Raji (cell line): Measurements from ENCODE around the gene ODAD4.
A peak's percentile ranks its signal among the peaks of the same experiment; 100 is the strongest.

Experiments used
- POLR2A ChIP-seq: IDR thresholded peaks from 2 replicates; pipeline ENCODE4 v1.6.1; 2011; ENCODE audit warnings: low read depth, low read length, control low read depth; ENCODE audit not compliant: insufficient read depth

The ODAD4 gene, protein sequence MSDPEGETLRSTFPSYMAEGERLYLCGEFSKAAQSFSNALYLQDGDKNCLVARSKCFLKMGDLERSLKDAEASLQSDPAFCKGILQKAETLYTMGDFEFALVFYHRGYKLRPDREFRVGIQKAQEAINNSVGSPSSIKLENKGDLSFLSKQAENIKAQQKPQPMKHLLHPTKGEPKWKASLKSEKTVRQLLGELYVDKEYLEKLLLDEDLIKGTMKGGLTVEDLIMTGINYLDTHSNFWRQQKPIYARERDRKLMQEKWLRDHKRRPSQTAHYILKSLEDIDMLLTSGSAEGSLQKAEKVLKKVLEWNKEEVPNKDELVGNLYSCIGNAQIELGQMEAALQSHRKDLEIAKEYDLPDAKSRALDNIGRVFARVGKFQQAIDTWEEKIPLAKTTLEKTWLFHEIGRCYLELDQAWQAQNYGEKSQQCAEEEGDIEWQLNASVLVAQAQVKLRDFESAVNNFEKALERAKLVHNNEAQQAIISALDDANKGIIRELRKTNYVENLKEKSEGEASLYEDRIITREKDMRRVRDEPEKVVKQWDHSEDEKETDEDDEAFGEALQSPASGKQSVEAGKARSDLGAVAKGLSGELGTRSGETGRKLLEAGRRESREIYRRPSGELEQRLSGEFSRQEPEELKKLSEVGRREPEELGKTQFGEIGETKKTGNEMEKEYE

DNA sequence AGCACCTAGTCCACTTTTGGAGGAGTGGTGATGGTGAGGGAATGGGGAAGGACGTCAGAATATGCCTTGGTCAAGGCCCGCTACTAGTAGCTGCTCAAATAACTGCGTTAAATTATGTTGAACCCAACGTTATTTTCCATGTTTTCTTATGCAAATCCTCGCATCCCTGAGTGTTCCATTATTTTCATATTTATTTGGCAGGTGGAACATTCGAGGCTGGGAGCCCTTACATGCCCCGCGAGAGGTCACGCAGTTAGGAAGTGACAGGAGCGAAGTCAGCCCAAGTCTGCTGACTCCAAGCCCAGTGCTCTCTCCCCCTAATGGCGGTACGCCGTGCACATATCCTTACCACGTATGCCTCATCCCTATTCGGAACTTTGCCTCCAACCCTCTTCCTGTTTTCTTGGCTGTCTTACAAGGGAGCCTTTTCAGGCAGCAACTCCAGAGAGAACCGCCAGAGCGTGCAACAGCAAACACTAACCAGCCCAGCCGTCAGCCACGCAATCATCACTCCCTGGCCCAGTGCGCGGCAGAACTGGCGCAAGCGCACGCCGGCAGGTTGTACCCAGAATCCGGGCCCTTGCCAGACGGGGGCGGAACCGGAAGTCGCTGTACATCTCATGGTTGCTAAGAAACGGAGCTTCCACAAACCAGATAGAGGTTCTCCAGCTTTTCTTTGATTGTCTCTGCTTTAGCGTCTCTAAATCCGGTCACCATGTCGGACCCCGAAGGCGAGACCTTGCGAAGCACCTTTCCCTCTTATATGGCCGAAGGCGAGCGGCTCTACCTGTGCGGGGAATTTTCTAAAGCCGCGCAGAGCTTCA lies at the start of gene ODAD4:
ODAD4 (plus strand) TSS at position 609 of the 824 bp plus-strand sequence; CDS start at position 716, 107 bp downstream.
- peak; percentile 99 for TF ChIP-seq POLR2A

DNA sequence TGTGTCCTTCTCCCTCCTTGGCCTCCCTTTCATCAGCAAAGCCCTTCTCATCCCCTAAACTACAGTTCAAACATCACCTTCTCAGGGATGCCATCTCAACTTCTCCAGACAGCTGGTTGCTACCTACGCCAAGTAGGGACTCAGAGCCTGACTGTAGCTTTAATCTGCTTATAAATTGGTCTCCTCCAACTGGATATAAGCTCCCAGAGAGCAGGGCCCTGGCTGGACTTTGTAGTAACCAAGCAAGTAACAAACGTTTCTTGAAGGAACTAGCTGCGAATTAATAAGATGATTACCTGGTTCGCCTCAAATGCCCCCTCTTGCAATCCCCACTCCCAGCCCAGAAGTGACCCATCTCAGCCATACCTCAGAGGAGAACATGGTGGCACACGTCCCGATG lies 47.7 kb upstream of the ODAD4 start:
- TF ChIP-seq POLR2A, result no peak

DNA sequence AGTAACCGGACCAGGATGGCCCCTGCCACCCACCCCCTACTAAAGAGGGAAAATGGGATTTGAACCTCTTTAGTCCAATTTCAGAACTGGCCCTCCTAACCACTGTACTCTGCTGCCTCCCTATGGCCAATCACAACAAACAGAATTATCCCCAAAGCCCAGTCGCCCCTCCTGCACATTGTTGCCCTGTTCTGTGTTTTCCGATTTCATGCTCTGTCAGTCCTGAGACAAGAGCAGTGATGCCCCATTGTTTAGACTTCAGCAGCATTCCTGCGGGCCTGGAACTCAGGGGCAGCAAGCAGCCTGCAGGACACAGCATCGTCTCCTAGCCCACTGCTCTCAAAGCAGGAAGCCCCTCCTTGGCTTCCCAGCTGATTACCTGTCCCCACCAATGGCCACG lies 44.7 kb upstream of the ODAD4 start:
- no peak for TF ChIP-seq POLR2A

DNA sequence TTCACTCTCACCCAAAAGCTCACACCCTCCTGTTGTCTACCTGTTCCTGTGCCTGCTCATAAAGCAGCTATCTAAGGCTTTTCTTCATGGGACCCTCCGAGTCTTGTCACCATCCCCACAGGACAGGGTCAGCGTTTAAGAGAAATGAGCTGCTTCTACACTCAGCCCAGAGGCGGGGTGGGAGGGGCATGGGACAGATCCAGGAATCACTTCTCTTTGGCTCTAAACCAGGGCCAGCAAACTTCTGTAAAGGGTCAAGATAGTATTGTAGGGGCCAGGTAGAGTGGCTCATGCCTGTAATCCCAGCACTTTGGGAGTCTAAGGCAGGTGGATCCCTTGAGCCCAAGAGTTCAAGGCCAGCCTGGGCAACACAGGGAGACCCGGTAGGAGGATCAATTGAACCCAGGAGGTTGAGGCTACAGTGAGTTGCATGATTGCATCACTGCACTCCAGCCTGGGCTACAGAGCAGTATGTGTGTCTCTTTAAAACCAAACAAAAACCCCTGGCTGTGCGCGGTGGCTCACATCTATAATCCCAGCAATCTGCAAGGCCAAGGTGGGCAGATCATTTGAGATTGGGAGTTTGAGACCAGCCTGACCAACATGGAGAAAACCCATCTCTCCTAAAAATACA lies 42.0 kb upstream of the ODAD4 start:
- TF ChIP-seq POLR2A, result no peak

- TF ChIP-seq POLR2A, result no peak
These were observed 39.0 kb upstream of the ODAD4 start for GRCh38 chr17:41891135-41892020.

DNA sequence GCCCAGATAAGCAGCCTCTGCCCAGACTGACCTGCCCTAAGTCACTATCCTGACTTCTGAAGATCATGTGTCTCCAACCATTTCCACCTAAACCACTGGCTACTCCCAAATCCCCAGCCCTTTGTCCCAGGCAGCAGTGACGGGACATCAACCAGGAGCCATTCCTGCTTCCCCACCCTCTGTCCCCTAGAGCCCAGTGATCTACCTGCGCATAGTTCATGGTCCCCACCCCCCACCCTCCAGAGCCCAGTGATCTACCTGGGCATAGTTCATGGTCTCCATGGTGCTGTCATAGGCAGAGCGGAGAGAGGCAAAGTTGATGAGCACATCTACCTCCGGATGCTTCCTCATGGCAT lies 38.4 kb upstream of the ODAD4 start:
- TF ChIP-seq POLR2A, result no peak

- TF ChIP-seq POLR2A, result no peak
These were observed 37.0 kb upstream of the ODAD4 start for GRCh38 chr17:41893384-41893783.

DNA sequence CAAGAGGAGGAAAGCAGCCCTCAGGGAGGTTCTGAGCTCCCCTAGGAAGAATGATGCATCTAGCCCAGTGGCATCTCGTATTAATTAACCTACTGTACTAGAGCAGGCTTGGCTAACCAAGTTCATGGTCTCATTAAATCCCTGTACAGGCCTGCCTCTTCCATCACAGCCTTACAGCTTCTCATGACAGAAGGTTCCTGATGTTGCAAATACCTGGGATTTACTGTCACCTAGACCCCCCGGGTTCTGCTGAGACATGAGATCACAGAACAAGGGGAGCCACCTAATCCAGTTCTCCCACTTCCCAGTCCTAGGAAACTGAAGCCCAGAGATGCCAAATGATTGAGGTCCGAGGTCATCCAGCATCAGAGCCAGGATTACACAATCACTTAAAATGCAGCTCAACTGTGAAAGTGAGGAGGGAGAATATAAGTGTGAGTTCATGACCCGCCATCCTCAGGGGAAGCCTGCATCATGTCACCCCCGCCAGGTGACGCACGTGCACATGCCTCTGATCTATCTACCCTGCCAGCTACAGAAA lies 35.6 kb upstream of the ODAD4 start:
- no peak for TF ChIP-seq POLR2A

DNA sequence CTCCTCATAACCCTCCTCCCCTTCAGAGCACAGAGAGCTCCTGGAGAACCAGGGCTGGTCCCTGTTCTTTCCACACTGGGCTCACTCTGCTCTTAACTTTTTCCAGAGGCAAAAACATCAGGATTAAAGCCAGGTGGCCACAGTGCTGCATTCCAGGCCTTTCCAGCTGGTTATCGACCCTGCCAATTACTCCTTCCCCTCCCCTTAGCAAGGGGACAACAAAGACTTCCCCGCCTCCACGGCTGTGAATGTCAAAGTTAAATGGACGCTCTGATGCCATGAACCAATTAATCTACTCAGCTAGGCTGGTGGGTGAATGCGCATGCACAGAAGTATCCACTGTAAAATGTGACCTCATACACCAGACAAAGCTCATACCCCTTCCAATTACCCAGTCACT lies 34.8 kb upstream of the ODAD4 start:
- TF ChIP-seq POLR2A, result no peak

DNA sequence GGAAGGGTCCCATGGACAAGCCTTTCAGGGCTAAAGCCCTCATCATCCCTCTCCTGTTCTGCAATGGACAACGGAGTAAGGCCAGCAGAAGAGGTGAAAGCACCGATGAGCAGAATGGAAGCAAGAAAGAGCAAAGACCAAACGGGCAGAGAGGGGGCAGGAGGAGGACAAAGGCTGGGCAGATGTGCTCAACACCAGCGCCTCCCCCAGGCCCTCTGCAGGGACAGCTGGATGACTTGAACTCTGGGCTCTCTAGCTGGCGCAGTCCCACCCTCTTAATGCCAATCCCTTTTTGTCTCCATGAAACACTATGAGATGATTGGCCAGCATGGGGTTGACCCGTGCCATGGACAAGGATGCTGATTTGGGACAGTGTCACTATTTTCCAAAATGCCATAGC lies 33.7 kb upstream of the ODAD4 start:
- TF ChIP-seq POLR2A, result no peak

DNA sequence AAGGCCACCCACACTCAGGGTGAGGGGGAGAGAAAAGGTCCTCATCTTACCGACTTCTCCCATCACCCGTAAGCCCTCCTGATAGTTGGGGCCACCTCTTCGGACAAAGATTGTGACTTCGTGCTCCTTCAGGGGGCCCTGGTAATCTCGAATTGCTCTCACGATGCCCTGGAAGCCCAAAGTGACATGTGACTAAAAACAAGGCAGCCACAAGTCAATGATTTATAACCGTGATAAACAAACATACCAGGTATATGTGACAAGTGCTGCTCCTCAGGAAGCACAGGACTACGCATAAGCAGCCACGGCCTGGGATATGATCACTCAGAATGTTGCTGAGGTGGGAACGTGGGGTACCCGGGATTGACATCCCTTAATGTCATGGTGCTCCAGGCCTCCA lies 28.8 kb upstream of the ODAD4 start:
- TF ChIP-seq POLR2A, result no peak

GRCh38 chr17:41904242-41904841 lies 26.1 kb upstream of the ODAD4 start:
- no peak for TF ChIP-seq POLR2A

DNA sequence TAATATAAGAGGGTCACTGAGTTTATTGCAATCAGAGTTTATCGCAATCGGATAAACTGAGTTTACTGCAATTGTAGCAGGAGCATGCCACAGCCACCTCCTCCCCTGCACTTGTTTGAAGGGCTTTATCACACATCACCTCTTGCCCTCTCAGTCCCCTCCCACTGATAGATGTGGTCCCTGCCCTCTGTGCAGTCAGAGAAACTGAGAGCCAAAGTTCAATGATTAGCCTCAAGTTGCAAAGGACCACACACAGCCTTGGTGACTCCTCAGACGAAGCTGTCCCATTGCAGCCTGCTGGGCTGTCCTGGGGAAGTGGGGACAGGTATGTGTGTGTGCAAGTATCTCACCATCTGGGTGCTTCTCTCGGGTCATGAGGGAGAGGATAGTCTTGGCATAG lies 25.2 kb upstream of the ODAD4 start:
- TF ChIP-seq POLR2A, result no peak
